Muscle of leg (tissue), 16 donors: Measurements from ENCODE around the gene YPEL5. TPM values are rescaled to one million over a fixed set of nuclear protein-coding genes. Genes with fewer than 3 reads are reported as not detected.
"Not testable (repeated sequence)": the region's sequence is repeated elsewhere in the genome, so short reads cannot be mapped to it uniquely, and the experiment has no call there.

Source experiments
- DNase-seq: peaks from one replicate; pipeline ENCODE4 v3.0.0; 2013
- H3K27ac ChIP-seq: one replicate; pipeline ENCODE4 v1.5.1; 2013; ENCODE audit warnings: mild to moderate bottlenecking, low read length, control low read depth
- H3K27me3 ChIP-seq: one replicate; pipeline ENCODE4 v1.6.1; 2013; ENCODE audit warnings: low read length; ENCODE audit not compliant: control insufficient read depth, insufficient read depth
- H3K36me3 ChIP-seq: one replicate; pipeline ENCODE4 v1.6.1; 2013; ENCODE audit warnings: low read length; ENCODE audit not compliant: control insufficient read depth, insufficient read depth
- H3K4me1 ChIP-seq: one replicate; pipeline ENCODE4 v1.6.1; 2013; ENCODE audit warnings: low read length; ENCODE audit not compliant: control insufficient read depth, insufficient read depth
- H3K4me3 ChIP-seq: one replicate; pipeline ENCODE4 v1.5.1; 2013; ENCODE audit warnings: low read length, control low read depth
- H3K9me3 ChIP-seq: replicated peaks from 2 replicates; pipeline ENCODE4 v1.6.1; 2013; ENCODE audit warnings: low read depth, low read length; ENCODE audit not compliant: control insufficient read depth
- WGBS: methylation state at CpG from one replicate; pipeline ENCODE4 v1.1.5; 2013; ENCODE audit warnings: missing lambda C conversion rate; ENCODE audit not compliant: insufficient coverage; 5-methylcytosine and 5-hydroxymethylcytosine counted together
- long read RNA-seq, 11 donors: transcript quantifications; one replicate each; lab custom pipeline, GENCODE V29; 2026
- polyA plus RNA-seq, 8 donors: library from polyadenylated mRNA; unstranded; fragments of 120-200 nt; gene quantifications; one replicate each; pipeline versions ENCODE4 v1.2.1 to v1.2.3, GENCODE V29; 2013; ENCODE audit warnings: inconsistent platforms in 1 of 8, low replicate concordance in 1 of 8; ENCODE audit not compliant: insufficient read length in 8 of 8, insufficient read depth in 1 of 8
- total RNA-seq: library from RNA; stranded (reverse); fragments of 120-200 nt; gene quantifications from one replicate; pipeline ENCODE4 v1.2.4, GENCODE V29; 2013

YPEL5 gene
- 33.4 TPM for total RNA-seq
- polyA plus RNA-seq: 10 to 100 TPM; 44.1 to 53.2 (median 46.3) TPM
- long read RNA-seq, donor 1, transcript YPEL5-201 (3 exons, 2,182 nt): major isoform, 11 of 12 reads
- long read RNA-seq, donor 1, partial matches to known transcripts: 0 of 12 reads
- long read RNA-seq, donor 1, other reads (novel, unspliced or antisense): 0 of 12 reads
- long read RNA-seq, donor 2, transcript YPEL5-201 (3 exons, 2,182 nt): major isoform, 5 of 5 reads
- long read RNA-seq, donor 2, partial matches to known transcripts: 0 of 5 reads
- long read RNA-seq, donor 2, other reads (novel, unspliced or antisense): 0 of 5 reads
- long read RNA-seq, donor 3, transcript YPEL5-201 (3 exons, 2,182 nt): major isoform, 21 of 21 reads
- long read RNA-seq, donor 3, partial matches to known transcripts: 0 of 21 reads
- long read RNA-seq, donor 3, other reads (novel, unspliced or antisense): 0 of 21 reads
- long read RNA-seq, donor 4, transcript YPEL5-201 (3 exons, 2,182 nt): major isoform, 9 of 9 reads
- long read RNA-seq, donor 4, partial matches to known transcripts: 0 of 9 reads
- long read RNA-seq, donor 4, other reads (novel, unspliced or antisense): 0 of 9 reads
- long read RNA-seq, donor 5, transcript YPEL5-201 (3 exons, 2,182 nt): major isoform, 37 of 40 reads
- long read RNA-seq, donor 5, partial matches to known transcripts: 0 of 40 reads
- long read RNA-seq, donor 5, other reads (novel, unspliced or antisense): 0 of 40 reads
- long read RNA-seq, donor 6, transcript YPEL5-201 (3 exons, 2,182 nt): major isoform, 32 of 33 reads
- long read RNA-seq, donor 6, partial matches to known transcripts: 0 of 33 reads
- long read RNA-seq, donor 6, other reads (novel, unspliced or antisense): 0 of 33 reads
- long read RNA-seq, donor 7, transcript YPEL5-201 (3 exons, 2,182 nt): major isoform, 23 of 111 reads
- long read RNA-seq, donor 7, partial matches to known transcripts: 85 of 111 reads
- long read RNA-seq, donor 7, other reads (novel, unspliced or antisense): 0 of 111 reads
- long read RNA-seq, donor 8, transcript YPEL5-201 (3 exons, 2,182 nt): major isoform, 19 of 19 reads
- long read RNA-seq, donor 8, partial matches to known transcripts: 0 of 19 reads
- long read RNA-seq, donor 8, other reads (novel, unspliced or antisense): 0 of 19 reads
- long read RNA-seq, donor 9, transcript YPEL5-201 (3 exons, 2,182 nt): major isoform, 16 of 16 reads
- long read RNA-seq, donor 9, partial matches to known transcripts: 0 of 16 reads
- long read RNA-seq, donor 9, other reads (novel, unspliced or antisense): 0 of 16 reads
- long read RNA-seq, donor 10, transcript YPEL5-201 (3 exons, 2,182 nt): major isoform, 23 of 25 reads
- long read RNA-seq, donor 10, partial matches to known transcripts: 0 of 25 reads
- long read RNA-seq, donor 10, other reads (novel, unspliced or antisense): 0 of 25 reads
- long read RNA-seq, donor 11, transcript YPEL5-201 (3 exons, 2,182 nt): major isoform, 13 of 13 reads
- long read RNA-seq, donor 11, partial matches to known transcripts: 0 of 13 reads
- long read RNA-seq, donor 11, other reads (novel, unspliced or antisense): 0 of 13 reads

DNA sequence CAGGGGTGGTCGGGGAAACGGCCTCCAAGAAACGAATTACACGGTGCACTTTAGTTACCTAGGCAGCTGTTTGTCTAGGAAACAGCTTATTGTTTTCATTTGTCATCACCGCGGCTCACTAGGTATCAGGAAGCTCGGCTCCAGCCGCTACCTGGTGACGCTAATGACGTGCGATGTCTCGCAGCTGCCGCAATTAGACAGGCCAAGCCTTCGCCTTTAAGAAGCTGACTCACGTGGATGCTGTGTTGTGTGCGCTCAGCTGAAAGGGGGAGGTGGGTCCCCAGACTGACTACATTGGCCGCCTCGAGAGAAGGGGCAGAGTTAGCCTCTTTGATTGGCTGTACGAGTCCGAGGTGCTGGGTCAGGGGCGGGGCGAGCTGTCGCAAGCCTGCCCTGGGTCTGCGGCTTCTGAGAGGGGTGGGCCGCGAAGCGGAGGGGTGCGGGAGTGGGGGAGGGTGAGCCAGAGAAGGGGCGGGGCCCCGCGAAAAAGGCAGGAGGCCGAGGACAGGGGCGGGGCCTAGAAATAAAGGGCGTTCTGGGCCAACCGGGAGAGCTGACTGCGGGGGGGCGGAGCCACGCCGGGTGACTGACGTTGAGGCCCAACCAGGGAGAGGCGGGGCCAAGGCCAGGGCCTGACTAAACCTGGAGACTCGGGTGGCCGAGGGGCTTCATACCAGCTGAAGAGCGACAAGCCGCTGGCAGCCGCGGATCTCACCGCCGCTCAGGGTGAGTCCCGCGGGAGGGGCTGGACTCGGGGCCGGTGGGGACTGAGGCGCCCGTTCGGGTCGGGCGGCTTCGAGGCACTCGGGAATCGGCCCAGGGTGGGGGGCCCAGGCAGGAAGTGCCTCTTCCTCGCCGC lies at the start of gene YPEL5:
YPEL5 (plus strand) TSS at position 671 of the 859 bp plus-strand sequence. CDS start 9,645 bp downstream, outside the sequence.
- Histone ChIP-seq H3K36me3 (peaks cover 4% of the 10 kb centered on the region), H3K4me3 (peak within 1 kb of the TSS; percentile 81), H3K9me3 (no peaks in the 10 kb centered on the region), H3K27ac (peak within 1 kb of the TSS; percentile 94), H3K4me1 (peaks cover 11% of the 10 kb centered on the region), H3K27me3 (no peaks in the 10 kb centered on the region)
- 1% methylated on average over 61 of the region's 63 CpGs for WGBS
- DNase-seq: peak; percentile 100

DNA sequence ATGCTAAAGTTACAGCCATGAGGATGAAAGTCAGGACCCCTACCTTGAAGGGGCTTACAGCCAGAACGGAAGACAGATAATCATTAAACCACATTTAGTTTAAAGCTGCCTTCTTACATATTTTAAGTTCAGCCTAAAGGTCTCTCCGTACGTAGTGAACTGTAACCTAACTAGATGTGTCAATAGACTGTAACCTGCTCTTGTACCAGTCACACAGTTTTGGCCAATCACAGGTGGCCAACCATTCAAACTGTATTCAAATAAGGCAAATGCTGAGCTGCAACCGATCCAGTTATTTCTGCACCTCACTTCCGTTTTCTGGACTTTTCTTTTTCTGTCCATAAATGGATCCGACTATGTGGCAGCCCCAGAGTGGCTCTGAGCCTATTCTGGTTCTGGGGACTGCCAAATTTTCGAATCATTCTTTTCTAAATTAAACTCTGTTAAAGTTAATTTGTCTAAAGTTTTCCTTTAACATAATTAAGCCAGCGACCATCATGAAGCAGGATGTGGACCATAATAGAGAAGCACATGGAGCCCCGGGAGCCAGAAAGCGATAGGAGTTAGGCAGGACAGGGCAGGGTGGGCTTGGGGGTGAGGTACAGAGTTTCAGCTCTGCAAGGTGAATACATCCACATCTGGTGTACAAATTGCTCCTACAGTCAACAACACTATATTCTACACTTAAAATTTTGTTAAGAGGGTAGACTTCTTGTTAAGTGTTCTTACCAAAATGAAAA lies 48.4 kb upstream of the YPEL5 start:
- no peak for DNase-seq

DNA sequence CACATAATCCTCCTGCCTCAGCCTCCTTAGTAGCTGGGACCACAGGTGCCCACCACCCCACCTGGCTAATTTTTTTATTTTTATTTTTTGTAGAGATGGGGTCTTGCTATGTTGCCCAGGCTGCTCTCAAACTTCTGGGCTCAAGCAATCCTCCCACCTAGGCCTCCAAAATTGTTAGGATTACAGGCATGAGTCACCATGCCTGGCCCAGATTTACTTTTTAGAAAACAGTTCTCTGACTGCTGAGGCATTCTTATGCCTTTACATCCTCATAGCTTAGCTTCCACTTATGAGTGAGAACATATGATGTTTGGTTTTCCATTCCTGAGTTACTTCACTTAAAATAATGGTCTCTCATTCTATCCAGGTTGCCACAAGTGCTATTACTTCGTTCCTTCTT lies 47.4 kb upstream of the YPEL5 start:
- no CpG with 5 or more reads among the region's 1 CpG for WGBS
- H3K36me3 ChIP-seq, H3K27ac ChIP-seq, H3K27me3 ChIP-seq, H3K9me3 ChIP-seq, H3K4me3 ChIP-seq, DNase-seq, H3K4me1 ChIP-seq: not testable (repeated sequence)

More for the DNA sequence above, 48.4 kb upstream of the YPEL5 start:
- 78% methylated on average over 5 of the region's 10 CpGs for WGBS
- H3K4me1 ChIP-seq: no peaks in the 10 kb centered on the region
- H3K36me3 ChIP-seq: no peaks in the 10 kb centered on the region
- no peak overlapping the region for H3K4me3 ChIP-seq
- no peak overlapping the region for H3K27ac ChIP-seq
- peaks cover 11% of the 10 kb centered on the region for H3K27me3 ChIP-seq
- no peaks in the 10 kb centered on the region for H3K9me3 ChIP-seq

DNA sequence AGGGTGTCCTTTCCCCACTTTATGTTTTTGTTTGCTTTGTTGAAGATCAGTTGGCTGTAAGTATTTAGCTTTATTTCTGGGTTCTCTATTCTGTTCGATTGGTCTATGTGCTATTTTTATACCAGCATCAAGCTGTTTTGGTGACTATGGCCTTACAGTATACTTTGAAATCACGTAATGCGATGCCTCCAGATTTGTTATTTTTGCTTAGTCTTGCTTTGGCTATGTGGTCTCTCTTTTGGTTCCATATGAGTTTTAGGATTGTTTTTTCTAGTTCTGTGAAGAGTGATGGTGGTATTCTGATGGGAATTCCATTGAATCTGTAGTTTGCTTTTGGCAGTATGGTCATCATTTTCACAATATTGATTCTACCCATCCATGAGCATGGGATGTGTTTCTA lies 46.1 kb upstream of the YPEL5 start:
- H3K36me3 ChIP-seq, H3K4me3 ChIP-seq, H3K27ac ChIP-seq, H3K4me1 ChIP-seq, H3K27me3 ChIP-seq, H3K9me3 ChIP-seq, DNase-seq: not testable (repeated sequence)
- no CpG with 5 or more reads among the region's 3 CpGs for WGBS

DNA sequence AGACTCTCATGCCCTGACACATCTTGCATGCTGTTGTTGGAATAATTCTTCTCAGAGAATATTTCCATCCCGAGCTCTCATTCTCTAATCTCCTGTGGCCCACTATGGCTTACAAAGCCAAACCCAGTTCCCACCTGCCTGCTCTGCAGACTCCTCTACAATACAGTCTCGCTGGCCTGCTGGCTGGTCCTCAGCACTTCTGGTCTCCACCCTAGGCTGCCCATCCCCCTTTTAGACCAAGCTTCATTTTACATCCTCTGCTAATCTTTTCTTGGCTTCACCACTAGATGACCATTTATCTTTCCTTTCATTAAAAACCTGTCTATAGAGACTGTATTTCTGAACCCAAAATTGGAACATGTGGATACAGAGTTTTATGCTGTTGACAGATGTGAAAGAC lies 42.5 kb upstream of the YPEL5 start:
- Histone ChIP-seq H3K4me3 (no peak overlapping the region), H3K4me1 (no peaks in the 10 kb centered on the region), H3K27ac (no peak overlapping the region), H3K27me3 (no peaks in the 10 kb centered on the region), H3K9me3 (no peaks in the 10 kb centered on the region), H3K36me3 (no peaks in the 10 kb centered on the region)
- DNase-seq: peak; percentile 21
- WGBS: 0% methylated on average over 2 of the region's 2 CpGs

DNA sequence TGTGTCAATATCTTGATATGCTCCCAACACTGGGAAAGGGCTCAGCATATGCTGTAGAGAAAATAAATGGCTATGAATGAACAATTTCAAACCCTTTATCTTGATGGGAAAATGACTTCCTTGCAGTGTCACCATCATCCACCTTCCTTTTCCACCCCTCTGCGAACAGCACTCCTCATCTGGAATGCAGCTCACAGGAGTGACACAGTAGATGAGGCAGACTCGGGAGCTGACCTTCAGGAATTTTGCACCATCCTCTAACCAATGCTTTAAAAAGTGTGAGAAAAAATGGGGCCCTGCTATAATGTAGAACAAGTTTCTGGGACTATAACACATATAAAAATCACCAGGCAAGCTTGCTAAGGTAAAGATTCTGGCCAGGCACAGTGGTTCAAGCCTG lies 41.3 kb upstream of the YPEL5 start:
- no peaks in the 10 kb centered on the region for H3K36me3 ChIP-seq
- WGBS: no CpG with 5 or more reads among the region's 2 CpGs

DNA sequence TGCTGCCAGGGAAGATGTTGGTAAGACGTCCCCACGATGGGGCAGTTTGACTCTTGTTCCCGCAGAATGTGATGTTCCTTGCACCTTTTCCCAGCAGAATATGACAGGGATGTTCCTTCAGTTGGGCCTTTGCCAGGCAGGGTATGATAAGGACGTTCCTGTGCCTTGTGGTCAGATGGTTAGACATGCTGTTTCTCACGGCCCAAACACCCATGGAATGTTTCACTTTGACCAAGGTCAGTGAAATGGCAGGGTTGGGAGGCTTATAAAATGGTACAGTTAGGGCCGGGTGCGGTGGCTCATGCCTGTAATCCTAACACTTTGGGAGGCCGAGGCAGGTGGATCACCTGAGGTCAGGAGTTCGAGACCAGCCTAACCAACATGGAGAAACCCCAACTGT lies 40.3 kb upstream of the YPEL5 start:
- no peak overlapping the region for H3K4me3 ChIP-seq
- DNase-seq: no peak
- no peaks in the 10 kb centered on the region for H3K27me3 ChIP-seq
- 75% methylated on average over 7 of the region's 9 CpGs for WGBS
- no peaks in the 10 kb centered on the region for H3K4me1 ChIP-seq
- no peaks in the 10 kb centered on the region for H3K36me3 ChIP-seq
- no peaks in the 10 kb centered on the region for H3K9me3 ChIP-seq
- no peak overlapping the region for H3K27ac ChIP-seq

More for the DNA sequence above, 41.3 kb upstream of the YPEL5 start:
- Histone ChIP-seq H3K27me3 (no peaks in the 10 kb centered on the region), H3K27ac (no peak overlapping the region), H3K4me3 (no peak overlapping the region), H3K4me1 (no peaks in the 10 kb centered on the region), H3K9me3 (no peaks in the 10 kb centered on the region)
- DNase-seq: no peak

DNA sequence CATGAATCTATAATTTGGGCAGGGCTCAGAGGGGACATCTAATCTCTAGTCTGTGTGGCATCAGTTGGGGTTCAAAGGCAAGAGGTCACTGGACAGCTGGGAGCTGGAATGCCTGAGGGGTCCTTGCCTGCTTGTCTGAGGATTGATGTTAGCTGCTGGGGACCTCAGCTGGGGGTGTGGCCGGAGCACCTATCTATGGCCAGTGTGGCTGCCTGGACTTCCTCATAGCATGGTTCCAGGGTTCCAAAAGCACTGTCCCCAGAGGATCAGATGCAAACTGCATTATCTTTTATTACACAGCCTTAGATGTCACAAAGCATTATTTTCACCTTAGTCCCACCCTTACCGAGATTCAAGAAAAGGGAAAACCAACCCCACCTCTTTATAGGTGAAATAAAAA lies 38.6 kb upstream of the YPEL5 start:
- no peak overlapping the region for H3K27ac ChIP-seq
- no peak for DNase-seq
- WGBS: no CpG with 5 or more reads among the region's 2 CpGs

More for the DNA sequence above, 38.6 kb upstream of the YPEL5 start:
- Histone ChIP-seq H3K9me3 (no peaks in the 10 kb centered on the region), H3K36me3 (no peaks in the 10 kb centered on the region), H3K27me3 (no peaks in the 10 kb centered on the region), H3K4me1 (no peaks in the 10 kb centered on the region), H3K4me3 (no peak overlapping the region)
